Stomach (tissue), 9 donors: ENCODE measurements around the gene OR51B4. TPM values are rescaled to one million over a fixed set of nuclear protein-coding genes. Genes with fewer than 3 reads are reported as not detected.

Experiments used
- DNase-seq, 2 donors: peaks; one replicate each; pipeline versions ENCODE4 v3.0.0 to v3.0.0-alpha.2; 2013 to 2019
- H3K27ac ChIP-seq, 5 donors: fragments of 200-600 bp in 4 of 5; sonication (generic) in 4 of 5; one replicate each; pipeline ENCODE4 v1.5.1; 2013 to 2019; ENCODE audit warnings: mild to moderate bottlenecking in 1 of 5, moderate library complexity in 1 of 5
- H3K27me3 ChIP-seq, 3 donors: fragments of 200-600 bp; sonication (generic); one replicate each; pipeline ENCODE4 v1.5.1; 2017 to 2019; ENCODE audit warnings: mixed run types in 1 of 3
- H3K36me3 ChIP-seq, 4 donors: fragments of 200-600 bp; sonication (generic); 1 replicate in 3 of 4; 2 replicates in 1 of 4; pipeline ENCODE4 v1.5.1; 2016 to 2019
- H3K4me1 ChIP-seq, 4 donors: fragments of 200-600 bp; sonication (generic); one replicate each; pipeline ENCODE4 v1.5.1; 2016 to 2019
- H3K4me3 ChIP-seq, 4 donors: fragments of 200-600 bp; sonication (generic) in 3 of 4; one replicate each; pipeline ENCODE4 v1.5.1; 2016 to 2019; ENCODE audit warnings: mild to moderate bottlenecking in 1 of 4
- H3K9me3 ChIP-seq, 4 donors: fragments of 200-600 bp; sonication (generic); one replicate each; pipeline ENCODE4 v1.5.1; 2016 to 2019
- EP300 ChIP-seq: sonication (generic); formaldehyde crosslinking; IDR thresholded peaks from one replicate; pipeline ENCODE4 v1.6.1; 2017; ENCODE audit warnings: antibody characterized with exemption
- POLR2A ChIP-seq, 4 donors: fragments of 450-650 bp; IDR thresholded peaks; one replicate each; pipeline ENCODE4 v1.6.1; 2016; ENCODE audit warnings: antibody characterized with exemption in 4 of 4, control low read depth in 2 of 4, mild to moderate bottlenecking in 1 of 4, moderate library complexity in 1 of 4
- POLR2AphosphoS5 ChIP-seq, 3 donors: sonication (generic); formaldehyde crosslinking; IDR thresholded peaks; one replicate each; pipeline ENCODE4 v1.6.1; 2016; ENCODE audit warnings: antibody characterized with exemption in 3 of 3
- WGBS, 5 donors: extraction: QIAGEN DNeasy Blood & Tissue Kit in 3 of 5; methylation state at CpG; one replicate each; pipeline versions ENCODE4 v1.1.5 to v1.1.7; 2013 to 2018; 5-methylcytosine and 5-hydroxymethylcytosine counted together
- intact Hi-C: fragments of 100-400 bp; cut with DNase I; formaldehyde crosslinking; loops from one replicate; pipeline ENCODE4 v1.15.1; 2023; ENCODE audit warnings: low total_unique reads
- polyA plus RNA-seq, 3 donors: library from polyadenylated mRNA; stranded (reverse); fragments of 200-250 nt; gene quantifications; one replicate each; pipeline ENCODE4 v1.2.3, GENCODE V29; 2013
- total RNA-seq, 5 donors: library from RNA; depleted of rRNA; stranded (reverse); fragments of >200 nt; gene quantifications; one replicate each; pipeline versions ENCODE4 v1.1.0 to v1.2.3, GENCODE V29; 2014 to 2016
- TF ChIP-seq, protein P1 (sequence below), 7 experiments: fragments of 450-650 bp in 4 of 7; fragments of 200-600 bp in 3 of 7; sonication (generic) in 3 of 7; IDR thresholded peaks; one replicate each; pipeline ENCODE4 v1.5.1; 2016 to 2019; ENCODE audit warnings: antibody characterized with exemption in 7 of 7, control low read depth in 2 of 7, mild to moderate bottlenecking in 1 of 7
- donor health status: healthy with polysubstance abuse.
- donor health status: Bipolar disorder and iron deficiency.
- donor health status: healthy.

OR51B4 gene
- total and polyA plus RNA-seq, 8 donors: not detected

DNA sequence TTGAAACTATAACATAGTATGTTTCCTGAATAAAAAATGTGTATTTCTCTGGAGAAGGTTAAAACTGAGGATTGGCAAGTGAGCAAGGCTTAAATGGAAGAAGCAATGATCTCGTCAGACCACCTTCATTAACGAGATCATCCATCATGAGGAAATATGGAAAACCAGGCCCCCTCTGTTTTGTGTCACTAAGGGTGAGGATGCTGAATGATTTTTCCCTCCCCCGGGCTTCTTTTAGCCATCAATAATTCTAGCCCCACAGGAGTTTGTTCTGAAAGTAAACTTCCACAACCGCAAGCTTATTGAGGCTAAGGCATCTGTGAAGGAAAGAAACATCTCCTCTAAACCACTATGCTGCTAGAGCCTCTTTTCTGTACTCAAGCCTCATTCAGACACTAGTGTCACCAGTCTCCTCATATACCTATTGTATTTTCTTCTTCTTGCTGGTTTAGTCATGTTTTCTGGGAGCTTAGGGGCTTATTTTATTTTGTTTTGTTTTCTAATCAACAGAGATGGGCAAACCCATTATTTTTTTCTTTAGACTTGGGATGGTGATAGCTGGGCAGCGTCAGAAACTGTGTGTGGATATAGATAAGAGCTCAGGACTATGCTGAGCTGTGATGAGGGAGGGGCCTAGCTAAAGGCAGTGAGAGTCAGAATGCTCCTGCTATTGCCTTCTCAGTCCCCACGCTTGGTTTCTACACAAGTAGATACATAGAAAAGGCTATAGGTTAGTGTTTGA, 26.2 kb downstream of the OR51B4 start:
- H3K36me3 ChIP-seq: no peaks in the 10 kb centered on the region
- H3K27ac ChIP-seq: no peak overlapping the region
- H3K27me3 ChIP-seq: no peaks in the 10 kb centered on the region
- no peaks in the 10 kb centered on the region for H3K4me1 ChIP-seq
- H3K4me3 ChIP-seq: no peak overlapping the region
- H3K9me3 ChIP-seq: no peaks in the 10 kb centered on the region
- no peak for TF ChIP-seq POLR2A (IDR thresholded peaks at IDR 0.05)
- TF ChIP-seq EP300: no peak
- 55 to 71% (median 67%) methylated on average over 6 of the region's 6 CpGs for WGBS, 5 donors
- DNase-seq: peak in 1 of 2 donors; percentile 11
- intact Hi-C loops: no loop called here

DNA sequence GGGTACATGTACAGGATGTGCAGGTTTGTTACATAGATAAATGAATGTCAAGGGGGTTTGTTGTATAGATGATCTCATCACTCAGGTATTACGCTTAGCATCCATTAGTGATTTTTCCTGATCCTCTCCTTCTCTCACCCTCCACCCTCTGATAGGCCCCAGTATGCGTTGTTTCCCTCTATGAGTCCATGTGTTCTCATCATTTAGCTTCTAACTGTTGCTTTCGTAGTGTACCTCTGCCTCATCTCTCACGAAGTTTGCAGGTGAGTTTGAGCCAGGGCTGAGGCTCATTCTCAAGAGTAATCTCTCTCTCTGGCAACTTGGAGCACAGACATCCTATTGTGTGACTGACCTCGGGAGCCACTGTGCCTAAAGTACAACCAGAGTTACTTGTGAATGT, 27.4 kb downstream of the OR51B4 start:
- no peaks in the 10 kb centered on the region for H3K9me3 ChIP-seq

DNA sequence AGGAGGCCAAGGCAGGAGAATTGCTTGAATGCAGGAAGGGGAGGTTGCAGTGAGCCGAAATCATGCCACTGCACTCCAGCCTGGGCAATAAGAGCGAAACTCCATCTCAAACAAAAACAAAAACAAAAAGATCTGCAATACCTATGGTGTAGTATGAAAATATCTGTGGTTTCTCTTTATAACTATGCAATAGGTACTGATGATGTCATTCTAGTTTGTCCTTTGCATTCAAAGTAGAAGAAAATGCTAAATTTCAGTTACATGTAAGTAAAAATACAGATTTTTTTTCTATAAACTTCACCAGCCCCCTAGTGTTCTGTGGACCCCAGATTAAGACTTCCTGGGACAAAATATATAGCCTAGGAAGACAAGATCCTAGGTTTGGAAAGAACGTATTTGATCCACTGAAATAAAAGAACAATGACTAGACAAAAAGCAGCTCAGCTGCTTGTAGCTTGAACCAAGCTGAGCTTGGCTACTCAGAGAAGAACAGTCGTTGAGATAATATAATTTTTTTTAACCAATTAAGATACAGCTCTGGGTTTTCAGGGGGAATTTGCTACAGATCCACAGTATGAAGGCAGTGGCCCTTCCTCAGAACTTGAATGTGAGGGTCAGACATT, 29.2 kb downstream of the OR51B4 start:
- Histone ChIP-seq H3K27ac (no peak overlapping the region), H3K36me3 (no peaks in the 10 kb centered on the region), H3K9me3 (no peaks in the 10 kb centered on the region), H3K4me1 (no peaks in the 10 kb centered on the region), H3K27me3 (no peaks in the 10 kb centered on the region), H3K4me3 (no peak overlapping the region)
- TF ChIP-seq POLR2A (IDR thresholded peaks at IDR 0.05): no peak
- no peak for TF ChIP-seq POLR2AphosphoS5 (IDR thresholded peaks at IDR 0.05)
- no peak for TF ChIP-seq EP300
- TF ChIP-seq, protein P1, sequence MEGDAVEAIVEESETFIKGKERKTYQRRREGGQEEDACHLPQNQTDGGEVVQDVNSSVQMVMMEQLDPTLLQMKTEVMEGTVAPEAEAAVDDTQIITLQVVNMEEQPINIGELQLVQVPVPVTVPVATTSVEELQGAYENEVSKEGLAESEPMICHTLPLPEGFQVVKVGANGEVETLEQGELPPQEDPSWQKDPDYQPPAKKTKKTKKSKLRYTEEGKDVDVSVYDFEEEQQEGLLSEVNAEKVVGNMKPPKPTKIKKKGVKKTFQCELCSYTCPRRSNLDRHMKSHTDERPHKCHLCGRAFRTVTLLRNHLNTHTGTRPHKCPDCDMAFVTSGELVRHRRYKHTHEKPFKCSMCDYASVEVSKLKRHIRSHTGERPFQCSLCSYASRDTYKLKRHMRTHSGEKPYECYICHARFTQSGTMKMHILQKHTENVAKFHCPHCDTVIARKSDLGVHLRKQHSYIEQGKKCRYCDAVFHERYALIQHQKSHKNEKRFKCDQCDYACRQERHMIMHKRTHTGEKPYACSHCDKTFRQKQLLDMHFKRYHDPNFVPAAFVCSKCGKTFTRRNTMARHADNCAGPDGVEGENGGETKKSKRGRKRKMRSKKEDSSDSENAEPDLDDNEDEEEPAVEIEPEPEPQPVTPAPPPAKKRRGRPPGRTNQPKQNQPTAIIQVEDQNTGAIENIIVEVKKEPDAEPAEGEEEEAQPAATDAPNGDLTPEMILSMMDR (IDR thresholded peaks at IDR 0.05): no peak
- 67 to 77% (median 68%) methylated on average over 4 of the region's 4 CpGs for WGBS, 5 donors
- no peak for DNase-seq
- intact Hi-C loops: no loop called here

More for the DNA sequence above, 27.4 kb downstream of the OR51B4 start:
- Histone ChIP-seq H3K36me3 (no peaks in the 10 kb centered on the region), H3K27ac (no peak overlapping the region), H3K4me3 (no peak overlapping the region), H3K4me1 (no peaks in the 10 kb centered on the region), H3K27me3 (no peaks in the 10 kb centered on the region)
- no peak for DNase-seq
- WGBS, 5 donors: 67 to 76% (median 70%) methylated on average over 5 of the region's 5 CpGs
- TF ChIP-seq POLR2AphosphoS5 (IDR thresholded peaks at IDR 0.05) (no peak), POLR2A (IDR thresholded peaks at IDR 0.05) (no peak), EP300 (no peak)
- TF ChIP-seq, protein P1 (IDR thresholded peaks at IDR 0.05): no peak
- intact Hi-C loops: no loop called here

DNA sequence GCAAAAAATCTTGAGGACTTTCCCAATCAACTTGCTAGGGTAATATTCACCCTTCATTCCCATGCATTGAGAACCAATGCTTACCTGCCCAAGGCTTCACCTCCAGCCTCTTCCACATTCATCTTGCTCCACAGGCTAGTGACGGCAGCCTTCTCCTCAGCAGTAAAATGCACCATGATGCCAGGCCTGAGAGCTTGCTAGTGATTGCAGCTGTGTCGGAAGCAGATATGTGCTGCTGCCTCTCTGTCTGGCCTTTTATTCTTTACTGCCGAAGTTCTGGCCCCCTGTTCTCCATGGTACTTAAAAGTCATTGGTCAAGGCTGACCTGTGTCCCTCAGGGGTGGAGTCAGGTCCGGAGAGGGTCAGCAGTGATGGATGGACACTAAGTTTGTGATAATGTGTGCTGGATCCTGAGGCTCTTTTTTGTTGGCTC, 32.0 kb downstream of the OR51B4 start, which contains the start of gene HBE1:
TSS of gene HBE1 (minus strand) at position 231 of the 433 bp plus-strand sequence. CDS start at position 176, 55 bp downstream.
- intact Hi-C loops: no loop called here

More for the DNA sequence above, 32.0 kb downstream of the OR51B4 start, which contains the start of gene HBE1:
- Histone ChIP-seq H3K4me3 (no peak within 1 kb of the TSS), H3K36me3 (no peaks in the 10 kb centered on the region), H3K9me3 (no peaks in the 10 kb centered on the region), H3K27ac (no peak within 1 kb of the TSS), H3K27me3 (no peaks in the 10 kb centered on the region), H3K4me1 (no peaks in the 10 kb centered on the region)
- TF ChIP-seq, protein P1 (IDR thresholded peaks at IDR 0.05): no peak
- TF ChIP-seq POLR2A (IDR thresholded peaks at IDR 0.05) (no peak), EP300 (no peak), POLR2AphosphoS5 (IDR thresholded peaks at IDR 0.05) (no peak)
- 45 to 65% (median 53%) methylated on average over 4 of the region's 4 CpGs for WGBS, 5 donors
- DNase-seq: no peak
